ENCODE measurements around the gene STEEP1. TPM values are rescaled to one million over a fixed set of nuclear protein-coding genes. Genes with fewer than 3 reads are reported as not detected.

Gene STEEP1
- total RNA-seq, 1 donor from 2014 or later = 24.6 TPM

GRCh38 chrX:119489212-119490074 is 75.8 kb downstream of the STEEP1 start:
- peak; percentile 62 for DNase-seq (ENCODE audit: low spot score)

- peak; percentile 81 for DNase-seq (ENCODE audit: low spot score)
Observed at GRCh38 chrX:119488749-119489148, 76.5 kb downstream of the STEEP1 start.

Other genes with a start within 250 kb of the STEEP1 start
- gene SLC25A43, start 166.1 kb downstream of the STEEP1 start, total RNA-seq = 23.7 TPM
- 215 TPM for gene SLC25A5, start 97.0 kb downstream of the STEEP1 start, total RNA-seq
- 58.9 TPM for gene UBE2A, start 9.2 kb upstream of the STEEP1 start, total RNA-seq
- gene NKRF, start 41.0 kb upstream of the STEEP1 start, total RNA-seq = 8.0 TPM
- 16.1 TPM for gene SEPTIN6, start 127.8 kb upstream of the STEEP1 start, total RNA-seq
- gene SOWAHD, start 193.2 kb upstream of the STEEP1 start, total RNA-seq = 0.71 TPM
- gene RPL39, start 226.2 kb upstream of the STEEP1 start, total RNA-seq = 1,220 TPM

Measured in mesenteric fat pad (tissue), 1 donor.